SK-N-SH (cell line): ENCODE data around the gene PBRM1. TPM values are rescaled to one million over a fixed set of nuclear protein-coding genes. Genes with fewer than 3 reads are reported as not detected.

Experiments used
- CTCF ChIA-PET: fragments of 300-600, 350-600 bp; formaldehyde crosslinking; extraction: SDS; loops from one replicate; lab custom pipeline; 2021; lab: Yijun Ruan, JAX
- POLR2A ChIA-PET: fragments of 350-600 bp; sonication (Branson Sonifier 250); formaldehyde crosslinking; extraction: SDS; loops from one replicate; lab custom pipeline; 2020; ENCODE audit warnings: antibody characterized with exemption, inconsistent platforms; lab: Yijun Ruan, JAX
- DNase-seq: peaks from one replicate; pipeline ENCODE4 v3.0.0; 2012
- H2AFZ ChIP-seq: fragments of 200-600 bp; sonication (generic); 2 replicates; pipeline ENCODE4 v1.8.1; 2016; ENCODE audit warnings: antibody characterized with exemption, mild to moderate bottlenecking, low read depth
- H3F3A ChIP-seq: fragments of 200-600 bp; sonication (generic); replicated peaks from 2 replicates; pipeline ENCODE3; 2016; ENCODE audit warnings: antibody characterized with exemption, mild to moderate bottlenecking; ENCODE audit not compliant: insufficient read depth
- H3K27ac ChIP-seq, 2 experiments: fragments of 200-500 bp in 1 of 2; fragments of 200-600 bp in 1 of 2; sonication (Bioruptor generic) in 1 of 2; sonication (generic), shearing (Covaris generic) in 1 of 2; 2 replicates each; pipeline versions ENCODE4 v1.5.1 to v1.6.1; 2014 to 2016; ENCODE audit warnings: low read depth in 2 of 2, inconsistent platforms in 1 of 2, low read length in 1 of 2, mild to moderate bottlenecking in 1 of 2, mixed read lengths in 1 of 2
- H3K27me3 ChIP-seq: fragments of 200-600 bp; sonication (generic), shearing (Covaris generic); 2 replicates; pipeline ENCODE4 v1.6.1; 2016; ENCODE audit warnings: mixed run types; ENCODE audit not compliant: insufficient read depth
- H3K36me3 ChIP-seq, 2 experiments: fragments of 200-500 bp in 1 of 2; fragments of 200-600 bp in 1 of 2; sonication (Bioruptor generic) in 1 of 2; sonication (generic) in 1 of 2; replicated peaks in 1 of 2; 2 replicates each; pipeline versions ENCODE3 to v1.5.1; 2014 to 2016; ENCODE audit warnings: low read length in 1 of 2, mild to moderate bottlenecking in 1 of 2; ENCODE audit not compliant: insufficient read depth in 2 of 2, control insufficient read depth in 1 of 2
- H3K4me1 ChIP-seq, 2 experiments: fragments of 200-500 bp in 1 of 2; fragments of 200-600 bp in 1 of 2; sonication (Bioruptor generic) in 1 of 2; sonication (generic), shearing (Covaris generic) in 1 of 2; 2 replicates each; pipeline versions ENCODE4 v1.5.1 to v1.6.1; 2014 to 2016; ENCODE audit warnings: low read depth in 1 of 2, low read length in 1 of 2, mixed run types in 1 of 2; ENCODE audit not compliant: insufficient read depth in 2 of 2, control insufficient read depth in 1 of 2
- H3K4me2 ChIP-seq: fragments of 200-600 bp; sonication (generic), shearing (Covaris generic); 2 replicates; pipeline ENCODE4 v1.6.1; 2017; ENCODE audit warnings: mixed run types
- H3K4me3 ChIP-seq, 2 experiments: fragments of 200-500 bp in 1 of 2; fragments of 200-600 bp in 1 of 2; sonication (Bioruptor generic) in 1 of 2; sonication (generic), shearing (Covaris generic) in 1 of 2; 2 replicates each; pipeline versions ENCODE4 v1.5.1 to v1.8.1; 2014 to 2016; ENCODE audit warnings: low read depth in 2 of 2, inconsistent platforms in 1 of 2, low read length in 1 of 2, mild to moderate bottlenecking in 1 of 2, mixed read lengths in 1 of 2, moderate library complexity in 1 of 2
- H3K79me2 ChIP-seq: fragments of 200-600 bp; sonication (generic); 2 replicates; pipeline ENCODE4 v1.8.1; 2017; ENCODE audit warnings: mild to moderate bottlenecking; ENCODE audit not compliant: insufficient read depth
- H3K9ac ChIP-seq: fragments of 200-600 bp; sonication (generic); 2 replicates; pipeline ENCODE4 v1.6.1; 2017; ENCODE audit warnings: mixed run types
- H3K9me2 ChIP-seq: fragments of 200-600 bp; sonication (generic); 2 replicates; pipeline ENCODE4 v1.6.1; 2017; ENCODE audit warnings: mixed run types
- H3K9me3 ChIP-seq: fragments of 200-600 bp; sonication (generic); 2 replicates; pipeline ENCODE4 v1.6.1; 2017; ENCODE audit warnings: mixed run types, mild to moderate bottlenecking, moderate library complexity
- H4K20me1 ChIP-seq: fragments of 200-600 bp; sonication (generic); 2 replicates; pipeline ENCODE4 v1.6.1; 2017; ENCODE audit warnings: mild to moderate bottlenecking, mixed run types; ENCODE audit not compliant: insufficient read depth
- CHD2 ChIP-seq: fragments of 150-350 bp; IDR thresholded peaks from 2 replicates; pipeline ENCODE4 v1.6.1; 2018; ENCODE audit warnings: low read length; ENCODE audit not compliant: partially characterized antibody
- ELF1 ChIP-seq: IDR thresholded peaks from 2 replicates; pipeline ENCODE4 v1.4.0; 2012
- EP300 ChIP-seq, 2 experiments: IDR thresholded peaks; 2 replicates each; pipeline versions ENCODE4 v1.4.0 to v1.6.1; 2012; ENCODE audit warnings: borderline replicate concordance in 1 of 2, low read depth in 1 of 2, low read length in 1 of 2
- FOSL2 ChIP-seq: IDR thresholded peaks from 2 replicates; pipeline ENCODE4 v1.4.0; 2012; ENCODE audit warnings: low read depth, mild to moderate bottlenecking, moderate library complexity, borderline replicate concordance
- FOXJ3 ChIP-seq: sonication (generic); formaldehyde crosslinking; IDR thresholded peaks from 2 replicates; pipeline ENCODE4 v1.5.1; 2020; ENCODE audit warnings: mild to moderate bottlenecking, missing genetic modification reagents
- FOXM1 ChIP-seq: IDR thresholded peaks from 2 replicates; pipeline ENCODE4 v1.4.0; 2012; ENCODE audit warnings: low read depth, mild to moderate bottlenecking
- JUND ChIP-seq: IDR thresholded peaks from 2 replicates; pipeline ENCODE4 v1.4.0; 2012
- MAX ChIP-seq: IDR thresholded peaks from 2 replicates; pipeline ENCODE4 v1.4.0; 2012; ENCODE audit warnings: low read depth
- MXI1 ChIP-seq: IDR thresholded peaks from 2 replicates; pipeline ENCODE4 v1.6.1; 2012; ENCODE audit warnings: mild to moderate bottlenecking, low read depth, low read length, improper control_type of control experiment
- NFIC ChIP-seq: IDR thresholded peaks from 2 replicates; pipeline ENCODE4 v1.4.0; 2012; ENCODE audit warnings: borderline replicate concordance
- PBX3 ChIP-seq: IDR thresholded peaks from 2 replicates; pipeline ENCODE4; 2012
- POLR2AphosphoS5 ChIP-seq: IDR thresholded peaks from 2 replicates; pipeline ENCODE4 v1.6.1; 2012; ENCODE audit warnings: low read depth, low read length
- RCOR1 ChIP-seq: fragments of 150-350 bp; IDR thresholded peaks from 2 replicates; pipeline ENCODE4 v1.6.1; 2017; ENCODE audit warnings: antibody characterized with exemption, low read length
- RXRA ChIP-seq: IDR thresholded peaks from 2 replicates; pipeline ENCODE4 v1.4.0; 2012; ENCODE audit warnings: low read depth, mild to moderate bottlenecking, borderline replicate concordance
- SIN3A ChIP-seq: IDR thresholded peaks from 2 replicates; pipeline ENCODE4 v1.6.1; 2012; ENCODE audit warnings: low read depth, mild to moderate bottlenecking, low read length, moderate library complexity, borderline replicate concordance
- SMC3 ChIP-seq: IDR thresholded peaks from 2 replicates; pipeline ENCODE4 v1.6.1; 2012; ENCODE audit warnings: low read depth, low read length, improper control_type of control experiment
- TAF1 ChIP-seq: IDR thresholded peaks from 2 replicates; pipeline ENCODE4 v1.6.1; 2012; ENCODE audit warnings: low read depth, mild to moderate bottlenecking, low read length, moderate library complexity, borderline replicate concordance
- TCF12 ChIP-seq: IDR thresholded peaks from 2 replicates; pipeline ENCODE4 v1.4.0; 2012
- USF1 ChIP-seq: IDR thresholded peaks from 2 replicates; pipeline ENCODE4 v1.4.0; 2012; ENCODE audit warnings: low read depth, borderline replicate concordance
- YY1 ChIP-seq: IDR thresholded peaks from 2 replicates; pipeline ENCODE4 v1.4.0; 2012; ENCODE audit warnings: low read depth, mild to moderate bottlenecking
- WGBS: methylation state at CpG from one replicate; pipeline ENCODE4 v1.1.6; 2017; ENCODE audit warnings: low lambda C conversion rate; 5-methylcytosine and 5-hydroxymethylcytosine counted together
- polyA plus RNA-seq, 3 experiments: library from polyadenylated mRNA; depleted of rRNA; stranded (reverse); fragments of >200 nt; gene quantifications; 2 replicates each; pipeline ENCODE4 v1.2.3, GENCODE V29; 2012

Gene PBRM1
- polyA plus RNA-seq, 1 of the 3 experiments (the other 2 are of a cell fraction): 14.3 TPM

- POLR2A ChIA-PET: no interaction called here
- H3K9me3 ChIP-seq: no peaks in the 10 kb centered on the region
- peaks cover 79 to 86% of the 10 kb centered on the region in 2 experiments for H3K36me3 ChIP-seq
- H3K4me2 ChIP-seq: no peak overlapping the region
- H3K9me2 ChIP-seq: no peaks in the 10 kb centered on the region
- no peak overlapping the region for H3K4me3 ChIP-seq
- TF ChIP-seq SMC3: no peak
- TF ChIP-seq NFIC: no peak
- TF ChIP-seq FOSL2: no peak
- TF ChIP-seq EP300 (IDR thresholded peaks at IDR 0.05; ENCODE audit: borderline replicate concordance in 1 of 2, low read depth in 1 of 2, low read length in 1 of 2): no peak
- no peak for TF ChIP-seq YY1
- TF ChIP-seq SIN3A: no peak
- no peak for TF ChIP-seq POLR2AphosphoS5
- no peak for TF ChIP-seq PBX3
- no peak for TF ChIP-seq JUND
- TF ChIP-seq CHD2: no peak
- no peak for TF ChIP-seq TAF1
- TF ChIP-seq RXRA: no peak
- no peak for TF ChIP-seq RCOR1
- no peak for TF ChIP-seq FOXM1
- no peak for TF ChIP-seq ELF1
- no peak for TF ChIP-seq TCF12
- no peak for TF ChIP-seq MAX
- TF ChIP-seq FOXJ3 (CRISPR knock-in tag): no peak
- no peak for TF ChIP-seq USF1
- TF ChIP-seq MXI1: no peak
- peaks cover 60% of the 10 kb centered on the region for H3K79me2 ChIP-seq
- DNase-seq: no peak
- peaks cover 5 to 9% of the 10 kb centered on the region in 2 experiments; a peak in 2 of 4 replicates for H3K4me1 ChIP-seq
- H2AFZ ChIP-seq: no peak overlapping the region
- H3K27me3 ChIP-seq: no peaks in the 10 kb centered on the region
- H3K9ac ChIP-seq: no peak overlapping the region
- CTCF ChIA-PET: interaction anchor here (1.4 to 1.6 kb wide), 2 partner anchors 14 to 219 kb away, joined by 3 to 4 read pairs; no protein-coding TSS in a partner anchor
- H4K20me1 ChIP-seq: no peaks in the 10 kb centered on the region
- H3K27ac ChIP-seq: peak overlapping the region in 1 of 2 experiments; percentile 6; a peak in 1 of 4 replicates
- H3F3A ChIP-seq: peaks cover 43% of the 10 kb centered on the region
- 79% methylated on average over 2 of the region's 2 CpGs for WGBS
These were observed 4.8 kb upstream of the PBRM1 start for GRCh38 chr3:52690560-52690959.
